ENCODE data around the gene SMNDC1.
A peak's percentile ranks its signal among the peaks of the same experiment; 100 is the strongest.

The SMNDC1 gene

DNA sequence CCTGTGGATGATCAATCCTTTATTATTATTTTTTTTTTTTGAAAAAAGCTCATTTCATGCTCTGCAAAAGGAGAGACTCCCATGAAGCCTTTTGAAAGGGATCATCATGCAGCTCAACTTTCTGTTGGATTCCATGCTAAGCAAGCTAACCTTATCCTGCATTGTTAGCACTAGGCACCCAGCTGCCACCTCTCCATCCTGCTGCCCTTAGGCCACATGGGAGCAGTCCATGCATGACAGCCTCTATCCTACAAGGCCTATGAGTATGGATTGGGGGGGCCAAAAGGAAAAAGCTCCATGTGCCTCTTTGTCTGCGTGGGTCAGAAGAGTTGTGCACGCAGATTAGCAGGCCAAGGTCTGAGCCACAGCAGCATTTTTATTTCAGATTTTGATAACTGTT, 19.2 kb downstream of the SMNDC1 start:
- H3K27me3 Mint-ChIP-seq (ENCODE audit: low read depth, poor library complexity), result no peaks in the 10 kb centered on the region
- no peaks in the 10 kb centered on the region for H3K4me1 Mint-ChIP-seq
- no peak for DNase-seq
- no peaks in the 10 kb centered on the region for H3K9me3 Mint-ChIP-seq
- H3K4me3 Mint-ChIP-seq, result no peak overlapping the region
- no peak overlapping the region for H3K27ac Mint-ChIP-seq
- peaks cover 29% of the 10 kb centered on the region for H3K36me3 Mint-ChIP-seq (ENCODE audit: low read depth)
- TF ChIP-seq, protein P1, sequence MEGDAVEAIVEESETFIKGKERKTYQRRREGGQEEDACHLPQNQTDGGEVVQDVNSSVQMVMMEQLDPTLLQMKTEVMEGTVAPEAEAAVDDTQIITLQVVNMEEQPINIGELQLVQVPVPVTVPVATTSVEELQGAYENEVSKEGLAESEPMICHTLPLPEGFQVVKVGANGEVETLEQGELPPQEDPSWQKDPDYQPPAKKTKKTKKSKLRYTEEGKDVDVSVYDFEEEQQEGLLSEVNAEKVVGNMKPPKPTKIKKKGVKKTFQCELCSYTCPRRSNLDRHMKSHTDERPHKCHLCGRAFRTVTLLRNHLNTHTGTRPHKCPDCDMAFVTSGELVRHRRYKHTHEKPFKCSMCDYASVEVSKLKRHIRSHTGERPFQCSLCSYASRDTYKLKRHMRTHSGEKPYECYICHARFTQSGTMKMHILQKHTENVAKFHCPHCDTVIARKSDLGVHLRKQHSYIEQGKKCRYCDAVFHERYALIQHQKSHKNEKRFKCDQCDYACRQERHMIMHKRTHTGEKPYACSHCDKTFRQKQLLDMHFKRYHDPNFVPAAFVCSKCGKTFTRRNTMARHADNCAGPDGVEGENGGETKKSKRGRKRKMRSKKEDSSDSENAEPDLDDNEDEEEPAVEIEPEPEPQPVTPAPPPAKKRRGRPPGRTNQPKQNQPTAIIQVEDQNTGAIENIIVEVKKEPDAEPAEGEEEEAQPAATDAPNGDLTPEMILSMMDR (IDR thresholded peaks at IDR 0.05), result no peak

DNA sequence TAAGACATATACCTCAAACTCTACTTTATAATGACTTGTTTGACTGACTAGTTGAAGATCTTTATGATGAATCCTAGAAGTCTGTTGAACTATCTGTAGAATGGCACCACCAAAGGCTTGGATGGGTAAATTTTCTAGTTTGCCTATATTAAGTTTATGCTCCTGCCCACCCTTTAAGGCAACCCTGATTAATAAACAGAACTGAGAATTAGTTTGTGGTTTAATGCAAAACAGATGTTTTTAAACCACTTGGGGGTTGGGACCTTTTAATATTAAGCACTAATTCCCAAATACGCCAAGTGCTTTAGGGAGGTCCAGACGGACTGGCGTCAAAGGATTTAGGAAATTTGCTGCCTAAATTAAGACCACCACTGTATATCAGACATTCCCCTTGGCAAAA, 20.5 kb downstream of the SMNDC1 start:
- Mint-ChIP-seq H3K4me1 (no peaks in the 10 kb centered on the region), H3K27ac (no peak overlapping the region), H3K9me3 (no peaks in the 10 kb centered on the region), H3K36me3 (ENCODE audit: low read depth) (peaks cover 39% of the 10 kb centered on the region), H3K4me3 (no peak overlapping the region), H3K27me3 (ENCODE audit: low read depth, poor library complexity) (no peaks in the 10 kb centered on the region)
- TF ChIP-seq, protein P1 (IDR thresholded peaks at IDR 0.05), result no peak
- no peak for DNase-seq

DNA sequence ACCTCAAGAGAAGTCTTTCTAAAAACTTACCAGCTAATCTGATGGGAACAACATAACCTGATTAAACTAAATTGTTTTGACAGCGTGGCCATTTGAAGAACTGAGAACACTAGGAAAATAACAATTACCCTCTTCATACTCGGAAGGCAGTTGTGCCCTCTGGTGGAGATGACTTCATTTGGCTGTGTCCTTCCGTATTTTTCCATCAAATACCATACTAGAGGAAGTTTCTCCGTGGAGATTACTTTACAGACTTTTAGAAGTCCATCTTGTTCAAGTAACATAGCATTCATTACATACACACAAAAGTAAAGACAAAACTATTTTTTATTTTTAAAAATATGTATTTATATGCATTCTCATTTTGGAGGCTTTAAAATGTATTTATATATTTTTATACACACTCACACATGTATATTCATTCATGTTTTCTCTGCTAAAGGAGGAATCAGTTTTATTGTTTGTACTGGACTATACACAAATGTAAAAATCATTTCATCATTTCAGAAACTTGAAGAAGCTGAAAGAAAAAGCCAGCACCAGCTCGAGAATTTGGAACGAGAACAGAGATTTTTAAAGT, 25.2 kb downstream of the SMNDC1 start:
- Mint-ChIP-seq H3K27me3 (ENCODE audit: low read depth, poor library complexity) (peaks cover 3% of the 10 kb centered on the region), H3K9me3 (no peaks in the 10 kb centered on the region), H3K4me1 (peaks cover 21% of the 10 kb centered on the region), H3K36me3 (ENCODE audit: low read depth) (peaks cover 23% of the 10 kb centered on the region), H3K4me3 (no peak overlapping the region), H3K27ac (no peak overlapping the region)
- TF ChIP-seq, protein P1 (IDR thresholded peaks at IDR 0.05), result peak; percentile 50
- DNase-seq, result peak; percentile 20

DNA sequence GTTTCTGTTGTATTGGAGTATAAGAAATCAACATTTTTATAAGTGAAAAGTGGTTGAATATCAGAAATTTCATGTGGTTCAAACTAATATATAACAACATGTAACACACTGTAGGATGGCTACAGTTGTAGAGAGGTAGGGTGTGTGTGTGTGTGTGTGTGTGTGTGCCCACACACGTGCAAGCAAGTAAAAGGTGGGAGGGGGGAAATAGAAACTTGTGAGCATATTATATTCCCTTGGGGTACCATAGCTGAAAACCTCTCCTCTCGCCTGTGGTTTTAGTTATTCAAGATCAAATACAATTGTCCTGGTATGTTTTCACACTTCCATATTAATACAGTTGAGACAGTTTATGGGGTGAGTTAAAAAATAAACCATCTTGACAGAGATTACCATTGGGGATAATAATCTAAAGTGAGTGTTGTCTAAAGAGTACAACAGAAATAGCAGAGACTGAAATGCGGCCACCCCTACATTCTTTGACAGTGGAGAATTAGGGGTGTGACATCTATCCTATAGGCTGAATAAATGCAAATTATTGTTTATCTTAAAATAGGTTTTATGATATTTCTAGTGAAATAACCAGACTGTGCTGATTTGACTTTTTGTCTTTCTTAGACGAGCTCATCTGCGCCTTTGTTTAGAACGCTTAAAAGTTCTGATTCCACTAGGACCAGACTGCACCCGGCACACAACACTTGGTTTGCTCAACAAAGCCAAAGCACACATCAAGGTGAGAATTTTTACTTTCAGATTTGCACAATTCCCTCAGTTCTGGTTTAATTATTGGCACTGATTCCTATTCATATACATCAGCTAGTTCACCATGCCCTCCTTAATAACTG, 25.9 kb downstream of the SMNDC1 start:
- H3K27ac Mint-ChIP-seq, result no peak overlapping the region

DNA sequence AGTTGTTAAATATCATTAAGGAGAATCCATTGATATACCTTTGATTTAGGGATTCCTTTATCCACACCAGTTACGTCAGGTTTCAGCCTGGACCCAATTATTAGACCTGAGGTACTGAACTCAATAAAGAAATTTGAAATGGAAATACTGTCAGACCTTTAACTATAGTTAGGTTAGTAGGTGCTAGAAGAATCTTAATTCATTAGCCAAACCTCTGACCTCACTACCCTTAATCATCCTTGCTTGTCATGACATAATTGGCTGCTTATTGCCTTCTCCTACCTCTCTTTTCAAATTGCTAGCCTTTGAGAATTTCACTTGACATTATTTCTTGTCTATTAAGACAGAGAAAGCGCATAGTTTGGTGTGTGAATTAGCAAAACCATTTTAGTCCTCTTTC, 27.1 kb downstream of the SMNDC1 start:
- Mint-ChIP-seq H3K9me3 (no peaks in the 10 kb centered on the region), H3K4me1 (peaks cover 37% of the 10 kb centered on the region), H3K36me3 (ENCODE audit: low read depth) (peaks cover 21% of the 10 kb centered on the region), H3K27ac (no peak overlapping the region), H3K27me3 (ENCODE audit: low read depth, poor library complexity) (peaks cover 3% of the 10 kb centered on the region), H3K4me3 (no peak overlapping the region)
- TF ChIP-seq, protein P1 (IDR thresholded peaks at IDR 0.05), result no peak
- no peak for DNase-seq

More for the DNA sequence above, 25.9 kb downstream of the SMNDC1 start:
- TF ChIP-seq, protein P1 (IDR thresholded peaks at IDR 0.05), result no peak
- no peak for DNase-seq
- peaks cover 21% of the 10 kb centered on the region for H3K36me3 Mint-ChIP-seq (ENCODE audit: low read depth)
- H3K9me3 Mint-ChIP-seq, result no peaks in the 10 kb centered on the region
- peaks cover 28% of the 10 kb centered on the region for H3K4me1 Mint-ChIP-seq
- peaks cover 3% of the 10 kb centered on the region for H3K27me3 Mint-ChIP-seq (ENCODE audit: low read depth, poor library complexity)
- H3K4me3 Mint-ChIP-seq, result no peak overlapping the region
